Fibroblast of mammary gland (primary cell): ENCODE results near the gene MAN2B1.

ENCODE experiments used
- DNase-seq: peaks from one replicate; pipeline ENCODE4 v3.0.0-alpha.2; 2010; ENCODE audit warnings: low read depth
- H3K4me3 ChIP-seq: 2 replicates; pipeline ENCODE4 v1.5.1; 2011; ENCODE audit warnings: low read depth, mild to moderate bottlenecking, low read length, moderate library complexity; ENCODE audit not compliant: control insufficient read depth
- CTCF ChIP-seq: conservative IDR thresholded peaks from 2 replicates; pipeline ENCODE4 v1.5.1; 2011; ENCODE audit warnings: low read depth, low read length, inconsistent platforms; ENCODE audit not compliant: control insufficient read depth, insufficient read depth

The MAN2B1 gene

GRCh38 chr19:12669270-12670158, 3.0 kb upstream of the MAN2B1 start:
- TF ChIP-seq CTCF = no peak
- H3K4me3 ChIP-seq = peak overlapping the region; percentile 93
- DNase-seq = peak; percentile 85

- peak overlapping the region; percentile 93 for H3K4me3 ChIP-seq
- no peak for TF ChIP-seq CTCF
- peak; percentile 60 for DNase-seq
These were observed 2.4 kb upstream of the MAN2B1 start for GRCh38 chr19:12668932-12669269.

GRCh38 chr19:12668346-12668745, 1.8 kb upstream of the MAN2B1 start:
- DNase-seq = no peak
- H3K4me3 ChIP-seq = peak overlapping the region; percentile 93
- TF ChIP-seq CTCF = no peak

GRCh38 chr19:12667731-12668302, 1.3 kb upstream of the MAN2B1 start:
- no peak for DNase-seq
- no peak overlapping the region for H3K4me3 ChIP-seq
- no peak for TF ChIP-seq CTCF

GRCh38 chr19:12665671-12666264, 774 bp downstream of the MAN2B1 start:
- no peak for TF ChIP-seq CTCF
- DNase-seq = no peak
- H3K4me3 ChIP-seq = peak overlapping the region; percentile 68

- no peak overlapping the region for H3K4me3 ChIP-seq
- TF ChIP-seq CTCF = no peak
- DNase-seq = no peak
These were observed 1.3 kb downstream of the MAN2B1 start for GRCh38 chr19:12665281-12665573.
